RKO (cell line): ENCODE results near the gene FCAR.
A peak's percentile ranks its signal among the peaks of the same experiment; 100 is the strongest.
"Not testable (repeated sequence)": the region's sequence is repeated elsewhere in the genome, so short reads cannot be mapped to it uniquely, and the experiment has no call there.

Source experiments
- DNase-seq: peaks from one replicate; pipeline ENCODE4 v3.0.0-alpha.2; 2016; ENCODE audit warnings: low spot score

FCAR gene

DNA sequence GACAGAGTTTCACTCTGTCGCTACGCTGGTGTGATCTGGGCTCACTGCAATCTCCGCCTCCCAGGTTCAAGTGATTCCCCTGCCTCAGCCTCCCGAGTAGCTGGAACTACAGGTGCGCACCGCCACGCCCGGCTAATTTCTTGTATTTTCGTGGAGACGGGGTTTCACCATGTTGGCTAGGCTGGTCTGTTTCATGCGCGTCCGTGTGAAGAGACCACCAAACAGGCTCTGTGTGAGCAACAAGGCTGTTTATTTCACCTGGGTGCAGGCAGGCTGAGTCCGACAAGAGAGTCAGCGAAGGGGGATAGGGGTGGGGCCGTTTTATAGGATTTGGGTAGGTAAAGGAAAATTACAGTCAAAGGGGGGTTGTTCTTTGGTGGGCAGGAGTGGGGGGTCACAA lies 20.1 kb downstream of the FCAR start:
- DNase-seq = not testable (repeated sequence)

- no peak for DNase-seq
Observed at GRCh38 chr19:54896036-54896435, 22.0 kb downstream of the FCAR start.

DNA sequence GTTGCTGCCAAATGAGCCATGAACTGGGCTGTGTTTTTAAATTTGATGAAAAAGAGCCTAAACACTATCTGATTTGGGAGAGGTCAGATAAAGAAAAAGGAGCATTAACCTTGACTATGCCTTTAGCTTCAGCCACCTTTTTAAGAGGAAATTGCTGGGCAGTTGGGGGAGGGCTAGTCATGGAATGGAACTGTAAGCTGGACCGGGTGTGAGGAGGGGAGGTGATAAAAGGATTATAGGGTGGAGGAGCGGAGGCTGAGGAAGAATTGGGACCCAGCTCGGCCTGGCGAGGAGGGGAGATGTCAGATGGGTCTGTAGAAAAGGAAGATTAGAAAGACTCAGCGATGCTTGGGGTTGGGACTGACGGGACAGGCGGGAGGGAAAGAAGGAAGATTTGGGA lies 24.6 kb downstream of the FCAR start:
- not testable (repeated sequence) for DNase-seq

DNA sequence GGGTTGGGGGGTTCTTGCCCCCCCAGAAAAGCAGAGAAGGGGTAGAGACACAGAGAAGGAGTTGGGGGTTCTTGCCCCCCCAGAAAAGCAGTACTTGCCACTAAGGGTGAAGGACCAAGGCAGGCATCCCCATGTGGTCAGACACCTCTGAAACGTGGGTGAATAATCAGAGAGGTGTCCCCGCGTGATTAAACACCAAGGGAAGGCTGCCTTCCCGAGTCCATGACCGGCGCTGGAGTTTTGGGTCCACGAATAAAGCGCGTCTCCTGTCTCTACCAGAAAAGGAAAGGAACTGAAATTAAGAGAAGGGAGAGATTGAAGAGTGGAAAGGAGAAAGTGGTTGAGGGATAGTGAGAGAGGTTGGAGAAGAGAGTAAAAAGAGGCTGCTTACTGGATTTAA lies 25.6 kb downstream of the FCAR start:
- DNase-seq = not testable (repeated sequence)

GRCh38 chr19:54901153-54901552 lies 27.1 kb downstream of the FCAR start:
- DNase-seq = peak; percentile 69

- no peak for DNase-seq
Observed at GRCh38 chr19:54902061-54902460, 28.0 kb downstream of the FCAR start.

DNA sequence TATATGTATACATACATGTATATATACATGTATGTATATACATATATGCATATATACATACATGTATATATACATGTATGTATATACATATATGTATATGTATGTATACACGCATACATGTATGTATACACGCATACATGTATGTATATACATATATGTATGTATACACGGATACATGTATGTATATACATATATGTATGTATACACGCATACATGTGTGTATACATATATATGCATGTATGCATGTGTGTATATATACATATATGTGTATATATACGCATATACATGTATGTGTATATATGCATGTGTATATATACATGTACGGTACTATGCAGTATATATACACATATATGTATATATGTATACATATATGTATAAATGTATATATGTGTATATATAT lies 29.3 kb downstream of the FCAR start:
- DNase-seq = no peak

- not testable (repeated sequence) for DNase-seq
Observed at GRCh38 chr19:54904261-54904660, 30.2 kb downstream of the FCAR start.

DNA sequence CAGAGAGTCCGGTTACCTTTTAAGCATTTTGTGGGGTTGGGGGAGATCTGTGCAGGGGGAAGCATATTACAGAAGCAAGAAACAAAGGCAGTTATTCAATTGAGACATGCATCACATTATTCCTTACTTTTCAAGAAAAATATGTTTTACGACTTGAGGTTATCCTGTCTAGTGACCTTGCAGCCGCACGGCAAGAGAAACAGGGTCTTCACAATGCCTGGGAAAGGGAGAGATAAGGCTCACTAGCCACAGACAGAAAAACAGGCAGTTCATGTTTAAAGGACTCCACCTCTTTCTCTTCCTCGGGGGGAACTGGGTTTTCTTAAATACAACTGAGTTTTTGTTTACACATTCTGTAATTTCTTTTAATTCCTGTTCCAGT lies 31.4 kb downstream of the FCAR start:
- DNase-seq = no peak

DNA sequence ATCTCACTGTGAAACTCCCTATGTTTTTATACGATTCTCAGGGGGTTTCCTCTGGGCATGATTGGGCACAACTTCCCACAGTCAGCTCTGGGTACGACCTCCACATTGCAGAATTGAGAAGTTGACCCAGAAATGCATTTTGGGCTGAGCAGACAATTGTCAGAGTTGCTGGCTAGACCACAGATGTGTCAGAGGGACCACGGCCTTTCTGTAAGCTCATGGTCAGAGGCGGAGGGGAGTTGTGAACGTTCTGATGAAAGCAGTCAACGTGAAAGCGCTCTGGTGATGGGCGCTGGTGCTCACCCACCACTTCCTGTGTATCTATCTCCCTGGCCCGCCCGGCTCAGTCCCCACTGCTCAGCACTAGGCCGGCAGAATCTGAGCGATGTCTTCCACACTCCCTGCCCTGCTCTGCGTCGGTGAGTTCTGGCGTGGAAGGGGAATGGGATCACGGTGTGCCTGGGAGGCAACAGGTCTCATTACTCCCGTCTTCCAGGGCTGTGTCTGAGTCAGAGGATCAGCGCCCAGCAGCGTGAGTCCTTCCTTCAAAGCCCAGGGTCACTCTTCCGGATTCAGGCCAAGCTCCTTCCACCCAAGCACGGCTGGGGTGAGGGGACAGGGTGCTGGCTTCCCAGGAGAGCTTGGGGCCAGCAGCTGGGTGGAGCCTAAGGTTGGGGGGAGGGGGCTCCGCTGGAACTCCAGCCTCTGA lies 31.9 kb downstream of the FCAR start, which contains the start of gene NCR1:
Gene NCR1, plus strand, starts transcription at position 346 of the 709 bp plus-strand sequence. Its CDS starts 40 bp downstream, at position 386.
- no peak for DNase-seq

- DNase-seq = no peak
Observed at GRCh38 chr19:54906819-54907218, 32.8 kb downstream of the FCAR start.

DNA sequence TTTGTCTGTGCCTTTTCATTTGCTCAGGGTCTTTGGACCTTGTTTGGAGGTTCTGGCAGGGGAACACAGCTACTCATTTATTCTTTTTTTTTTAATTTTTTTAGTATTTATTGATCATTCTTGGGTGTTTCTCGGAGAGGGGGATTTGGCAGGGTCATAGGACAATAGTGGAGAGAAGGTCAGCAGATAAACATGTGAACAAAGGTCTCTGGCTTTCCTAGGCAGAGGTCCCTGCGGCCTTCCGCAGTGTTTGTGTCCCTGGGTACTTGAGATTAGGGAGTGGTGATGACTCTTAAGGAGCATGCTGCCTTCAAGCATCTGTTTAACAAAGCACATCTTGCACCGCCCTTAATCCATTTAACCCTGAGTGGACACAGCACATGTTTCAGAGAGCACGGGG lies 33.9 kb downstream of the FCAR start:
- DNase-seq = not testable (repeated sequence)

DNA sequence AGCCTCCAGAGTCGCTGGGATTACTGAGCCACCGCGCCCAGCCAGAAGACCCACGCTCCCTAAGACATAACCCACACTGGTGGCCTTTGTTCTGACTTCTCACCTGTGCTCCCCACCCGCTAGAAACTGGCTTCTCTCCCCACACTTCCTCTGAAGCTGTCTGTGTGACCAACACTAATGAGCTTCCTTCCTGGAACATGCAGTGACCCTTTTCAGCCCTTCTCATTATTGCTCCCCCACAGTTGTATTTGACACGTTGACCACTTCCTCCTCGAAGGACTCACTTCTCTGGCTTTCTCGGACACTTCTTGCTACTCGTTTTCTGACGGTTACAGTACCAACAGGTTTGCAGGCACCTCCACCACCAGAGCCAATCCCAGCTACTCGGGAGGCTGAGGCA lies 42.8 kb downstream of the FCAR start:
- DNase-seq = no peak

DNA sequence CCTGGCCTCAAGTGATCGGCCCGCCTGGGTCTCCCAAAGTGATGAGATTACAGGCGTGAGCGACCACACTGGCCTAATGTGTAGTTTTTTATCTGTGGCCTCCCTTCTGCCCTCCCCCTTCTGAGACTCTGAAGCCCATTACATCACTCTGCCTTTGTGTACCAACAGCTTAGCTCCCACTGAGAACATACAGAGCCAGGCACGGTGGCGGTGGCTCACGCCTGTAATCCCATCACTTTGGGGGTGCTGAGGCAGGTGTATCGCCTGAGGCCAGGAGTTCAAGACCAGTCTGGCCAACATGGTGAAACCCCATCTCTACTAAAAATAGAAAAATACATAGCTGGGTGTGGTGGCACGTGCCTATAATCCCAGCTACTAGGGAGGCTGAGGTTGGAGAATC lies 44.5 kb downstream of the FCAR start:
- DNase-seq = no peak

- peak; percentile 23 for DNase-seq
Observed at GRCh38 chr19:54919646-54920563, 45.9 kb downstream of the FCAR start.

GRCh38 chr19:54921082-54921481 lies 47.0 kb downstream of the FCAR start:
- no peak for DNase-seq

- DNase-seq = no peak
Observed at GRCh38 chr19:54923276-54923675, 49.2 kb downstream of the FCAR start.

GRCh38 chr19:54928299-54928698 lies 54.3 kb downstream of the FCAR start:
- peak; percentile 26 for DNase-seq

- no peak for DNase-seq
Observed at GRCh38 chr19:54937926-54938325, 63.9 kb downstream of the FCAR start.

GRCh38 chr19:54938906-54939305 lies 64.9 kb downstream of the FCAR start:
- DNase-seq = no peak

- DNase-seq = not testable (repeated sequence)
Observed at GRCh38 chr19:54939538-54939937, 65.5 kb downstream of the FCAR start.
